ENCODE measurements around the gene VPS25.

VPS25 gene

GRCh38 chr17:42750739-42751344 lies 22.4 kb upstream of the VPS25 start:
- H3F3A ChIP-seq (ENCODE audit: insufficient read depth) = no peaks in the 10 kb centered on the region
- no peaks in the 10 kb centered on the region for H4K20me1 ChIP-seq (ENCODE audit: low read depth, low read length)
- no peak overlapping the region for H2AFZ ChIP-seq (ENCODE audit: low read depth, low read length, severe bottlenecking)
- TF ChIP-seq CTCF (IDR thresholded peaks at IDR 0.05; ENCODE audit: insufficient read depth, low read length, poor library complexity, severe bottlenecking) (no peak), EZH2phosphoT487 (conservative IDR thresholded peaks at IDR 0.05; ENCODE audit: low read length) (no peak)
- H3K9ac ChIP-seq (ENCODE audit: low read length) = no peak overlapping the region
- H3K79me2 ChIP-seq (ENCODE audit: insufficient read depth, low read length) = no peaks in the 10 kb centered on the region
- H3K4me2 ChIP-seq (ENCODE audit: low read depth, low read length, poor library complexity, severe bottlenecking) = no peak overlapping the region
- H3K4me3 ChIP-seq (ENCODE audit: insufficient read depth, low read length, poor library complexity, severe bottlenecking) = no peak overlapping the region
- no peaks in the 10 kb centered on the region for H3K9me3 ChIP-seq (ENCODE audit: insufficient read depth, low read length)
- H3K27me3 ChIP-seq (ENCODE audit: low read length) = no peaks in the 10 kb centered on the region
- H3K27ac ChIP-seq (ENCODE audit: low read depth, low read length) = no peak overlapping the region
- H3K36me3 ChIP-seq (ENCODE audit: low read length) = no peaks in the 10 kb centered on the region
- no peaks in the 10 kb centered on the region for H3K9me2 ChIP-seq (replicated peaks; ENCODE audit: insufficient read depth, low read length)

GRCh38 chr17:42751628-42752027 lies 21.6 kb upstream of the VPS25 start:
- Histone ChIP-seq H3K27ac (ENCODE audit: low read depth, low read length) (no peak overlapping the region), H3K4me2 (ENCODE audit: low read depth, low read length, poor library complexity, severe bottlenecking) (no peak overlapping the region), H3K9me3 (ENCODE audit: insufficient read depth, low read length) (no peaks in the 10 kb centered on the region), H3F3A (ENCODE audit: insufficient read depth) (no peaks in the 10 kb centered on the region), H4K20me1 (ENCODE audit: low read depth, low read length) (no peaks in the 10 kb centered on the region), H3K27me3 (ENCODE audit: low read length) (no peaks in the 10 kb centered on the region), H3K9ac (ENCODE audit: low read length) (no peak overlapping the region), H3K36me3 (ENCODE audit: low read length) (no peaks in the 10 kb centered on the region), H3K9me2 (replicated peaks; ENCODE audit: insufficient read depth, low read length) (no peaks in the 10 kb centered on the region), H3K4me3 (ENCODE audit: insufficient read depth, low read length, poor library complexity, severe bottlenecking) (no peak overlapping the region), H2AFZ (ENCODE audit: low read depth, low read length, severe bottlenecking) (no peak overlapping the region), H3K79me2 (ENCODE audit: insufficient read depth, low read length) (no peaks in the 10 kb centered on the region)
- TF ChIP-seq EZH2phosphoT487 (conservative IDR thresholded peaks at IDR 0.05; ENCODE audit: low read length) (no peak), CTCF (IDR thresholded peaks at IDR 0.05; ENCODE audit: insufficient read depth, low read length, poor library complexity, severe bottlenecking) (no peak)

GRCh38 chr17:42754782-42755181 lies 18.5 kb upstream of the VPS25 start:
- H4K20me1 ChIP-seq (ENCODE audit: low read depth, low read length) = no peaks in the 10 kb centered on the region
- no peaks in the 10 kb centered on the region for H3K9me2 ChIP-seq (replicated peaks; ENCODE audit: insufficient read depth, low read length)
- no peak for TF ChIP-seq EZH2phosphoT487 (conservative IDR thresholded peaks at IDR 0.05; ENCODE audit: low read length)
- no peak for TF ChIP-seq CTCF (IDR thresholded peaks at IDR 0.05; ENCODE audit: insufficient read depth, low read length, poor library complexity, severe bottlenecking)
- H3F3A ChIP-seq (ENCODE audit: insufficient read depth) = no peaks in the 10 kb centered on the region
- no peaks in the 10 kb centered on the region for H3K36me3 ChIP-seq (ENCODE audit: low read length)
- no peaks in the 10 kb centered on the region for H3K79me2 ChIP-seq (ENCODE audit: insufficient read depth, low read length)
- H3K4me3 ChIP-seq (ENCODE audit: insufficient read depth, low read length, poor library complexity, severe bottlenecking) = no peak overlapping the region
- no peaks in the 10 kb centered on the region for H3K9me3 ChIP-seq (ENCODE audit: insufficient read depth, low read length)
- no peak overlapping the region for H3K4me2 ChIP-seq (ENCODE audit: low read depth, low read length, poor library complexity, severe bottlenecking)
- no peak overlapping the region for H3K9ac ChIP-seq (ENCODE audit: low read length)
- H2AFZ ChIP-seq (ENCODE audit: low read depth, low read length, severe bottlenecking) = no peak overlapping the region
- H3K27ac ChIP-seq (ENCODE audit: low read depth, low read length) = no peak overlapping the region
- H3K27me3 ChIP-seq (ENCODE audit: low read length) = no peaks in the 10 kb centered on the region
